ENCODE results near the gene R3HCC1L. TPM values are rescaled to one million over a fixed set of nuclear protein-coding genes. Genes with fewer than 3 reads are reported as not detected.
"Not testable (repeated sequence)": the region's sequence is repeated elsewhere in the genome, so short reads cannot be mapped to it uniquely, and the experiment has no call there.

Gene R3HCC1L
- total RNA-seq, 2 donors from 2014 or later = 18.4 to 24.0 TPM

GRCh38 chr10:98138031-98138430, 3.6 kb downstream of the R3HCC1L start:
- H3K36me3 Mint-ChIP-seq (ENCODE audit: insufficient read depth in 2 of 2) = peaks cover 1 to 5% of the 10 kb centered on the region in 2 donors
- H3K4me1 Mint-ChIP-seq (ENCODE audit: low read depth) = peaks cover 84% of the 10 kb centered on the region
- H3K4me3 Mint-ChIP-seq = peak overlapping the region; percentile 35 to 38
- peak in 1 of 2 donors; percentile 28 for ATAC-seq (replicated peaks in 1 of 2)
- no peak for DNase-seq
- H3K27ac Mint-ChIP-seq = no peak overlapping the region
- H3K27me3 Mint-ChIP-seq (ENCODE audit: low read depth) = no peaks in the 10 kb centered on the region
- peaks cover 3 to 4% of the 10 kb centered on the region in 2 donors for H3K9me3 Mint-ChIP-seq

- no peak for ATAC-seq (replicated peaks in 1 of 2)
- no peaks in the 10 kb centered on the region for H3K27me3 Mint-ChIP-seq (ENCODE audit: low read depth)
These were observed 5.0 kb downstream of the R3HCC1L start for GRCh38 chr10:98139431-98139830.

GRCh38 chr10:98141484-98142073, 7.1 kb downstream of the R3HCC1L start:
- Mint-ChIP-seq H3K27me3 (ENCODE audit: low read depth) (no peaks in the 10 kb centered on the region), H3K36me3 (ENCODE audit: insufficient read depth in 2 of 2) (peaks cover 3 to 6% of the 10 kb centered on the region in 2 donors), H3K4me1 (ENCODE audit: low read depth) (peaks cover 62% of the 10 kb centered on the region), H3K9me3 (peaks cover 0 to 2% of the 10 kb centered on the region in 2 donors), H3K4me3 (peak overlapping the region; percentile 58 to 66), H3K27ac (peak overlapping the region; percentile 25)
- no peak for DNase-seq
- ATAC-seq (replicated peaks in 1 of 2) = peak; percentile 33 to 54

More at GRCh38 chr10:98139431-98139830, 5.0 kb downstream of the R3HCC1L start:
- no peak overlapping the region for H3K27ac Mint-ChIP-seq
- DNase-seq = no peak
- H3K4me3 Mint-ChIP-seq = no peak overlapping the region
- H3K4me1 Mint-ChIP-seq (ENCODE audit: low read depth) = peaks cover 74% of the 10 kb centered on the region
- no peaks in the 10 kb centered on the region for H3K9me3 Mint-ChIP-seq
- peaks cover 1 to 3% of the 10 kb centered on the region in 2 donors for H3K36me3 Mint-ChIP-seq (ENCODE audit: insufficient read depth in 2 of 2)

GRCh38 chr10:98144985-98145384, 10.5 kb downstream of the R3HCC1L start:
- no peak overlapping the region for H3K4me3 Mint-ChIP-seq
- DNase-seq (no peak), ATAC-seq (replicated peaks in 1 of 2) (no peak)
- no peak overlapping the region for H3K27ac Mint-ChIP-seq
- H3K36me3 Mint-ChIP-seq (ENCODE audit: insufficient read depth in 2 of 2) = peaks cover 24 to 36% of the 10 kb centered on the region in 2 donors
- peaks cover 45% of the 10 kb centered on the region for H3K4me1 Mint-ChIP-seq (ENCODE audit: low read depth)
- H3K27me3 Mint-ChIP-seq (ENCODE audit: low read depth) = no peaks in the 10 kb centered on the region
- H3K9me3 Mint-ChIP-seq = peaks cover 15 to 18% of the 10 kb centered on the region in 2 donors

- H3K9me3 Mint-ChIP-seq = peaks cover 24 to 28% of the 10 kb centered on the region in 2 donors
- H3K4me3 Mint-ChIP-seq = no peak overlapping the region
- no peak overlapping the region for H3K27ac Mint-ChIP-seq
- no peak for DNase-seq
- ATAC-seq (replicated peaks in 1 of 2) = no peak
- H3K4me1 Mint-ChIP-seq (ENCODE audit: low read depth) = peaks cover 15% of the 10 kb centered on the region
- H3K27me3 Mint-ChIP-seq (ENCODE audit: low read depth) = no peaks in the 10 kb centered on the region
- peaks cover 36 to 54% of the 10 kb centered on the region in 2 donors for H3K36me3 Mint-ChIP-seq (ENCODE audit: insufficient read depth in 2 of 2)
These were observed 15.4 kb downstream of the R3HCC1L start for GRCh38 chr10:98149858-98150257.

- H3K27me3 Mint-ChIP-seq (ENCODE audit: low read depth) = no peaks in the 10 kb centered on the region
- DNase-seq (no peak), ATAC-seq (replicated peaks in 1 of 2) (no peak)
- peaks cover 24 to 28% of the 10 kb centered on the region in 2 donors for H3K9me3 Mint-ChIP-seq
- no peak overlapping the region for H3K4me3 Mint-ChIP-seq
- H3K36me3 Mint-ChIP-seq (ENCODE audit: insufficient read depth in 2 of 2) = peaks cover 36 to 52% of the 10 kb centered on the region in 2 donors
- H3K4me1 Mint-ChIP-seq (ENCODE audit: low read depth) = peaks cover 15% of the 10 kb centered on the region
- H3K27ac Mint-ChIP-seq = no peak overlapping the region
These were observed 16.1 kb downstream of the R3HCC1L start for GRCh38 chr10:98150544-98150943.

- Mint-ChIP-seq H3K9me3 (peaks cover 17 to 22% of the 10 kb centered on the region in 2 donors), H3K36me3 (ENCODE audit: insufficient read depth in 2 of 2) (peaks cover 32 to 48% of the 10 kb centered on the region in 2 donors)
- not testable (repeated sequence) for H3K27ac Mint-ChIP-seq
These were observed 18.3 kb downstream of the R3HCC1L start for GRCh38 chr10:98152778-98153177.

GRCh38 chr10:98153213-98153958, 18.9 kb downstream of the R3HCC1L start:
- ATAC-seq (replicated peaks in 1 of 2); DNase-seq; H3K4me3 Mint-ChIP-seq; H3K27me3 Mint-ChIP-seq (ENCODE audit: low read depth): not testable (repeated sequence)
- Mint-ChIP-seq H3K4me1 (ENCODE audit: low read depth) (peaks cover 23% of the 10 kb centered on the region), H3K36me3 (ENCODE audit: insufficient read depth in 2 of 2) (peaks cover 31 to 43% of the 10 kb centered on the region in 2 donors), H3K27ac (peak overlapping the region; percentile 25), H3K9me3 (peaks cover 17 to 22% of the 10 kb centered on the region in 2 donors)

More at GRCh38 chr10:98152778-98153177, 18.3 kb downstream of the R3HCC1L start:
- not testable (repeated sequence) for H3K4me3 Mint-ChIP-seq; H3K27me3 Mint-ChIP-seq (ENCODE audit: low read depth); ATAC-seq (replicated peaks in 1 of 2); DNase-seq
- H3K4me1 Mint-ChIP-seq (ENCODE audit: low read depth) = peaks cover 23% of the 10 kb centered on the region

GRCh38 chr10:98154076-98154475, 19.6 kb downstream of the R3HCC1L start:
- ATAC-seq (replicated peaks in 1 of 2) = no peak
- H3K27ac Mint-ChIP-seq = peak overlapping the region; percentile 25
- no peak for DNase-seq
- H3K4me1 Mint-ChIP-seq (ENCODE audit: low read depth) = peaks cover 23% of the 10 kb centered on the region
- H3K9me3 Mint-ChIP-seq = peaks cover 16 to 18% of the 10 kb centered on the region in 2 donors
- no peaks in the 10 kb centered on the region for H3K27me3 Mint-ChIP-seq (ENCODE audit: low read depth)
- peaks cover 26 to 39% of the 10 kb centered on the region in 2 donors for H3K36me3 Mint-ChIP-seq (ENCODE audit: insufficient read depth in 2 of 2)
- H3K4me3 Mint-ChIP-seq = no peak overlapping the region

GRCh38 chr10:98158576-98158975, 24.1 kb downstream of the R3HCC1L start:
- Mint-ChIP-seq H3K4me3 (no peak overlapping the region), H3K27me3 (ENCODE audit: low read depth) (no peaks in the 10 kb centered on the region), H3K27ac (no peak overlapping the region), H3K36me3 (ENCODE audit: insufficient read depth in 2 of 2) (peaks cover 5 to 14% of the 10 kb centered on the region in 2 donors), H3K4me1 (ENCODE audit: low read depth) (peaks cover 14% of the 10 kb centered on the region), H3K9me3 (no peaks in the 10 kb centered on the region)
- ATAC-seq (replicated peaks in 1 of 2) = no peak
- DNase-seq = no peak

GRCh38 chr10:98163941-98164340, 29.5 kb downstream of the R3HCC1L start:
- Mint-ChIP-seq H3K4me1 (ENCODE audit: low read depth) (peaks cover 6% of the 10 kb centered on the region), H3K36me3 (ENCODE audit: insufficient read depth in 2 of 2) (peaks cover 3 to 6% of the 10 kb centered on the region in 2 donors), H3K27me3 (ENCODE audit: low read depth) (no peaks in the 10 kb centered on the region), H3K4me3 (no peak overlapping the region), H3K27ac (no peak overlapping the region), H3K9me3 (no peaks in the 10 kb centered on the region)
- no peak for DNase-seq
- ATAC-seq (replicated peaks in 1 of 2) = no peak

GRCh38 chr10:98167191-98167590, 32.7 kb downstream of the R3HCC1L start:
- H3K36me3 Mint-ChIP-seq (ENCODE audit: insufficient read depth in 2 of 2) = peaks cover 3 to 8% of the 10 kb centered on the region in 2 donors
- no peak for DNase-seq

GRCh38 chr10:98168147-98168546, 33.7 kb downstream of the R3HCC1L start:
- Mint-ChIP-seq H3K36me3 (ENCODE audit: insufficient read depth in 2 of 2) (peaks cover 1 to 8% of the 10 kb centered on the region in 2 donors), H3K4me3 (no peak overlapping the region), H3K27me3 (ENCODE audit: low read depth) (no peaks in the 10 kb centered on the region), H3K4me1 (ENCODE audit: low read depth) (peaks cover 19% of the 10 kb centered on the region), H3K27ac (no peak overlapping the region), H3K9me3 (no peaks in the 10 kb centered on the region)
- DNase-seq (no peak), ATAC-seq (replicated peaks in 1 of 2) (no peak)

More at GRCh38 chr10:98167191-98167590, 32.7 kb downstream of the R3HCC1L start:
- H3K4me1 Mint-ChIP-seq (ENCODE audit: low read depth) = peaks cover 19% of the 10 kb centered on the region
- no peak overlapping the region for H3K4me3 Mint-ChIP-seq
- no peak overlapping the region for H3K27ac Mint-ChIP-seq
- H3K27me3 Mint-ChIP-seq (ENCODE audit: low read depth) = no peaks in the 10 kb centered on the region
- no peak for ATAC-seq (replicated peaks in 1 of 2)
- no peaks in the 10 kb centered on the region for H3K9me3 Mint-ChIP-seq
